Lung (tissue), 12 donors: Measurements from ENCODE around the gene MRTFA. TPM values are rescaled to one million over a fixed set of nuclear protein-coding genes. Genes with fewer than 3 reads are reported as not detected.
A peak's percentile ranks its signal among the peaks of the same experiment; 100 is the strongest.

Experiments used
- ATAC-seq: fragments of 200-7000 bp; cut with Tn5 transposase; one replicate; pipeline ENCODE4 v1.9.1; 2020; ENCODE audit warnings: moderate number of reproducible peaks; ENCODE audit not compliant: insufficient read depth, low FRiP score
- DNase-seq, 3 donors: peaks; one replicate each; pipeline ENCODE4 v3.0.0-alpha.2; 2013 to 2017
- H3K27ac ChIP-seq, 2 donors: one replicate each; pipeline ENCODE4 v1.5.1; 2013; ENCODE audit warnings: mild to moderate bottlenecking in 2 of 2, moderate library complexity in 2 of 2, control low read depth in 1 of 2, inconsistent platforms in 1 of 2, low read depth in 1 of 2, low read length in 1 of 2
- H3K27me3 ChIP-seq, 3 donors: one replicate each; pipeline ENCODE4 v1.5.1; 2013; ENCODE audit warnings: low read length in 2 of 3; ENCODE audit not compliant: control insufficient read depth in 3 of 3, insufficient read depth in 3 of 3
- H3K36me3 ChIP-seq, 4 donors: one replicate each; pipeline ENCODE4 v1.5.1; 2013; ENCODE audit warnings: low read length in 4 of 4, mild to moderate bottlenecking in 1 of 4, moderate library complexity in 1 of 4; ENCODE audit not compliant: control insufficient read depth in 4 of 4, insufficient read depth in 4 of 4
- H3K4me1 ChIP-seq, 5 donors: one replicate each; pipeline ENCODE4 v1.5.1; 2013; ENCODE audit warnings: low read length in 5 of 5, mild to moderate bottlenecking in 2 of 5, moderate library complexity in 1 of 5; ENCODE audit not compliant: control insufficient read depth in 5 of 5, insufficient read depth in 5 of 5
- H3K4me3 ChIP-seq: one replicate; pipeline ENCODE4 v1.5.1; 2013; ENCODE audit warnings: mild to moderate bottlenecking, control low read depth, moderate library complexity
- H3K9ac ChIP-seq, 2 donors: one replicate each; pipeline ENCODE4 v1.5.1; 2013; ENCODE audit warnings: low read length in 2 of 2, control low read depth in 1 of 2; ENCODE audit not compliant: insufficient read depth in 1 of 2
- H3K9me3 ChIP-seq, 4 donors: one replicate each; pipeline ENCODE4 v1.5.1; 2013; ENCODE audit warnings: low read length in 3 of 4, mild to moderate bottlenecking in 1 of 4, moderate library complexity in 1 of 4; ENCODE audit not compliant: control insufficient read depth in 4 of 4, insufficient read depth in 3 of 4
- CTCF ChIP-seq: IDR thresholded peaks from 2 replicates; pipeline ENCODE4 v1.5.1; 2012; ENCODE audit warnings: mild to moderate bottlenecking; ENCODE audit errors: control extremely low read depth, extremely low read depth
- WGBS, 2 donors: extraction: QIAGEN DNeasy Blood & Tissue Kit; methylation state at CpG; one replicate each; pipeline ENCODE4 v1.1.7; 2013; 5-methylcytosine and 5-hydroxymethylcytosine counted together
- polyA plus RNA-seq, 2 donors: library from polyadenylated mRNA; stranded (reverse); fragments of 200-250 nt; gene quantifications; one replicate each; pipeline ENCODE4 v1.2.1, GENCODE V29; 2013
- total RNA-seq, 2 donors: library from RNA; depleted of rRNA in 1 of 2; stranded (reverse); fragments of >200 nt in 1 of 2; gene quantifications; one replicate each; pipeline ENCODE4 v1.2.1, GENCODE V29; 2014 to 2021
- donor health status: control.
- donor health status: control.
- donor health status: Bipolar disorder and iron deficiency.
- donor health status: healthy.
- donor health status: DM: yes; HTN: yes; CAD: no.

Gene MRTFA
- total and polyA plus RNA-seq, 4 donors = 26.3 to 64.0 (median 40.1) TPM

- Histone ChIP-seq H3K9ac (no peak overlapping the region), H3K4me1 (peaks cover 0 to 8% (median 5%) of the 10 kb centered on the region in 5 donors), H3K36me3 (peaks cover 3 to 39% (median 30%) of the 10 kb centered on the region in 4 donors), H3K27ac (no peak overlapping the region), H3K9me3 (no peaks in the 10 kb centered on the region), H3K4me3 (no peak overlapping the region), H3K27me3 (no peaks in the 10 kb centered on the region)
- DNase-seq (no peak), ATAC-seq (no peak)
- TF ChIP-seq CTCF = no peak
- WGBS, 2 donors = 91 to 93% methylated on average over 8 of the region's 8 CpGs
Measured at GRCh38 chr22:40401981-40402406, 234.5 kb downstream of the MRTFA start.

GRCh38 chr22:40401532-40401931, 235.0 kb downstream of the MRTFA start:
- ATAC-seq (no peak), DNase-seq (no peak)
- TF ChIP-seq CTCF = no peak
- Histone ChIP-seq H3K9me3 (no peaks in the 10 kb centered on the region), H3K4me3 (no peak overlapping the region), H3K27me3 (no peaks in the 10 kb centered on the region), H3K36me3 (peaks cover 3 to 35% (median 28%) of the 10 kb centered on the region in 4 donors), H3K4me1 (peaks cover 0 to 12% (median 5%) of the 10 kb centered on the region in 5 donors), H3K9ac (no peak overlapping the region), H3K27ac (no peak overlapping the region)
- 79 to 84% methylated on average over 4 of the region's 4 CpGs for WGBS, 2 donors

- 35 to 57% methylated on average over 15 of the region's 15 CpGs for WGBS, 2 donors
- DNase-seq = no peak
- H3K27me3 ChIP-seq = no peaks in the 10 kb centered on the region
- H3K9me3 ChIP-seq = no peaks in the 10 kb centered on the region
- no peak overlapping the region for H3K27ac ChIP-seq
- no peak for TF ChIP-seq CTCF
- peaks cover 3 to 27% (median 19%) of the 10 kb centered on the region in 4 donors for H3K36me3 ChIP-seq
- no peak for ATAC-seq
- peaks cover 0 to 18% (median 8%) of the 10 kb centered on the region in 5 donors for H3K4me1 ChIP-seq
- no peak overlapping the region for H3K9ac ChIP-seq
- H3K4me3 ChIP-seq = no peak overlapping the region
Measured at GRCh38 chr22:40400159-40400558, 236.4 kb downstream of the MRTFA start.

DNA sequence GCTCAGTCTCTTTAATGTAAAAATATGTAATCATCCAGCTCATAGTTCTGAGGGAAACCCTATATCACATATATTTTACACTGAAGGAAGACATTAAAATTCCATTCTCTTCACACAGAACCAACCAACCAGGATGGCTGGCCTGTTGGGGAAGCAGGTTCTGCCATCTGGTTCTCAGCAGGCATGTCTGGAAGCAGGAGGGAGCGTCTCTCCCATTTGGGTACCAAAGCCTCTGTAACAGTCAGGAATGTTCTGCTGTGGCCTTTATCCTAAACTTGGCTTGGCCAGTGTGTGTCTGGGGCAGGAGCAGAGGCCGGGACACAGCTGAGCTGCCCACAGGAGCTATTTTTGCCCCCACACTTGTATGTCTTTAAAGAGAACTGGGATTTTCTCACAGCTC, 236.9 kb downstream of the MRTFA start:
- Histone ChIP-seq H3K9ac (no peak overlapping the region), H3K36me3 (peaks cover 3 to 27% (median 14%) of the 10 kb centered on the region in 4 donors), H3K4me3 (no peak overlapping the region), H3K27me3 (no peaks in the 10 kb centered on the region), H3K4me1 (peaks cover 0 to 18% (median 8%) of the 10 kb centered on the region in 5 donors), H3K9me3 (no peaks in the 10 kb centered on the region), H3K27ac (peak overlapping the region in 1 of 2 donors; percentile 21)
- TF ChIP-seq CTCF = no peak
- 56 to 71% methylated on average over 2 of the region's 2 CpGs for WGBS, 2 donors
- no peak for DNase-seq
- ATAC-seq = no peak
